Large intestine (tissue), 3 donors: ENCODE results near the gene MRPL16. TPM values are rescaled to one million over a fixed set of nuclear protein-coding genes. Genes with fewer than 3 reads are reported as not detected.
A peak's percentile ranks its signal among the peaks of the same experiment; 100 is the strongest.

Experiments used
- DNase-seq, 2 donors: peaks; one replicate each; pipeline versions ENCODE4 v3.0.0 to v3.0.0-alpha.2; 2013
- H3K27ac ChIP-seq: one replicate; pipeline ENCODE4 v1.5.1; 2013; ENCODE audit warnings: low read length
- H3K27me3 ChIP-seq: 2 replicates; pipeline ENCODE4 v1.6.1; 2013; ENCODE audit warnings: low read length; ENCODE audit not compliant: control insufficient read depth, insufficient read depth
- H3K36me3 ChIP-seq: 2 replicates; pipeline ENCODE4 v1.6.1; 2013; ENCODE audit warnings: low read length; ENCODE audit not compliant: control insufficient read depth, insufficient read depth
- H3K4me1 ChIP-seq: one replicate; pipeline ENCODE4 v1.6.1; 2013; ENCODE audit warnings: low read length; ENCODE audit not compliant: control insufficient read depth, insufficient read depth
- H3K4me3 ChIP-seq: one replicate; pipeline ENCODE4 v1.5.1; 2013; ENCODE audit warnings: low read length
- H3K9me3 ChIP-seq: one replicate; pipeline ENCODE4 v1.6.1; 2013; ENCODE audit warnings: mild to moderate bottlenecking, low read depth, low read length, moderate library complexity; ENCODE audit not compliant: control insufficient read depth
- WGBS: methylation state at CpG from one replicate; pipeline ENCODE4 v1.1.5; 2013; ENCODE audit warnings: low lambda C conversion rate; ENCODE audit not compliant: insufficient coverage; 5-methylcytosine and 5-hydroxymethylcytosine counted together
- polyA plus RNA-seq: library from polyadenylated mRNA; unstranded; fragments of 120-200 nt; gene quantifications from one replicate; pipeline ENCODE4 v1.2.1, GENCODE V29; 2013

Gene MRPL16
- polyA plus RNA-seq, 1 donor, result 52.4 TPM

DNA sequence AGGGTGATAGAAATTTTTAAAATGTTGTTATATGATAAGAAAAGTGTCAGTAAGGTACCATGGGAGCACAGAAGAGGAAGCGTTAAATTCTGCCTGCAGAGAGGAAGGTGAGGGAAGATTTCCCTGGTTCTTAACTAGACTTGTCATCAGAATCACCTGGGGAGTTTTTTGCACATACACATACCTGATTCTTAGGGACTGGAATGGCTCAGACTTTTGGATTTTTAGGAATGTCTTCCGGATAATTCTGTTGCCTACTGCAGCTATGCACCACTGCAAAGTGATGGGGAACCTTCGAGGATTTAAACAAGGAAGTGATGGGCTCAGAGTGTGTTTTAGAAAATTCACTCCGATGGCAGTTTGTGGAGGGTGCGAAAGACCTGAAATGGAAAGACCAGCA is 33.5 kb downstream of the MRPL16 start:
- DNase-seq, result no peak
- H3K27me3 ChIP-seq, result no peaks in the 10 kb centered on the region
- H3K27ac ChIP-seq, result peak overlapping the region; percentile 97
- H3K4me1 ChIP-seq, result peaks cover 58% of the 10 kb centered on the region
- WGBS, result no CpG with 5 or more reads among the region's 5 CpGs
- peaks cover 45% of the 10 kb centered on the region for H3K36me3 ChIP-seq
- no peak overlapping the region for H3K4me3 ChIP-seq
- H3K9me3 ChIP-seq, result no peaks in the 10 kb centered on the region

DNA sequence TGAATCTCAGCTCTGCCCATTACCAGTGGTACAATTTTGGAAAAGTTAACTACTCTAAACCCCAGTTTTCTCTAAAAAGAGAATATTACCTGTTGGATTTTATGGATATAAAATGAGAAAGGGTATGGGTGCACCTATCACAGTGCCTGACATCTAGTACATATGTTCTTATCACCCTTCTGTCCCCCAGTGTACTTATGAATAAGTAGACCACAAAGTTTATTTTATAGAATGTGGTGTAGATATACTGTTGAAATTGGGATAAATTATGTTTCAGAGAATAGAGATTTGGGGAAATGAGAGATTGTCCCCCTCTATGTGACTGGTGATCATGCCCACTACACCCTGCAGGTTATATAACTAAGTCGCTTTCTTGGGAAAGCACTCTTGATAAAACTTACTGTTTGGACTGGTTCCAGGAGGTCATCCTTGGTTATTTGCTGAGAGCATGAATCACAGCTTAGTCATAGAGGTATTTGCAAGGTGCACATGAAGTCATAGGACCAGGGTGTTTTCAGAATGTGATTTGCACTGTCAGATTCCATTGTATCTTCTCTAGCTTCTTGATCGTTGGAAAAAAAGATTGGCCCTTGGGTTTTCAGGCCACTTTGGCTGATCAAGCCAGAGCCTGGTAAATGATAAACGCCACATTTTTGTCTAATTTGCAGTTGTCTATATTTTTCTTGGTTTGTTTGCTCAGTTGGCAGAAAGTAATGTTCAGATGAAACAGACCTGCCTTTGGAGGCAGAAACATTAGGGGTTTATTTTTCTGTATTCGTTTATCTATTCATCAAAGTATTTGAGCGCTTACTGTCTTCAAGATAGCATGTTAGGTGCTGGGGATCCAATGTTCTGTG is 34.1 kb downstream of the MRPL16 start:
- H3K4me1 ChIP-seq, result peaks cover 64% of the 10 kb centered on the region
- WGBS, result no CpG with 5 or more reads among the region's 5 CpGs
- peak; percentile 94 to 97 for DNase-seq

DNA sequence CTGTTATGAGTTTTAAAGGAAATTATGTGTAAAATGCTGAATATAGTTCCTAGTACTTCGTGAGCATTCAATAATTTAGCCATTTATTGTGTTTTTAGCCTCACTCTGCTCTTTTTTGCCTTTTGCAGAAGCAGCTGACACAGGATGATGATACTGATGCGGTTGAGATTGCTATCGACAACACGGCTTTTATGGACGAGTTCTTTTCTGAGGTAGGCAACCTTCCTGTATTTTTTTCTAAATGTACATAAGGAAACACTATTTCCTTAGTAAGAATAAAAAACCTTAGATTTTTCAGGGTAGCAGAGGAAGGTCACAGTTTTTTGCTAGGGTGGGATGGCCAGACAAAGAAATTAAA is 37.5 kb downstream of the MRPL16 start:
- no peak overlapping the region for H3K4me3 ChIP-seq
- peaks cover 23% of the 10 kb centered on the region for H3K36me3 ChIP-seq
- H3K4me1 ChIP-seq, result peaks cover 49% of the 10 kb centered on the region
- no CpG with 5 or more reads among the region's 5 CpGs for WGBS
- DNase-seq, result no peak
- H3K27ac ChIP-seq, result peak overlapping the region; percentile 73
- no peaks in the 10 kb centered on the region for H3K27me3 ChIP-seq
- H3K9me3 ChIP-seq, result no peaks in the 10 kb centered on the region

More for the DNA sequence above, 34.1 kb downstream of the MRPL16 start:
- Histone ChIP-seq H3K36me3 (peaks cover 39% of the 10 kb centered on the region), H3K27ac (peak overlapping the region; percentile 97), H3K27me3 (no peaks in the 10 kb centered on the region), H3K4me3 (no peak overlapping the region), H3K9me3 (no peaks in the 10 kb centered on the region)

- Histone ChIP-seq H3K36me3 (peaks cover 23% of the 10 kb centered on the region), H3K9me3 (no peaks in the 10 kb centered on the region), H3K4me1 (peaks cover 46% of the 10 kb centered on the region), H3K27me3 (no peaks in the 10 kb centered on the region), H3K27ac (peak overlapping the region; percentile 73), H3K4me3 (no peak overlapping the region)
- DNase-seq, result no peak
- WGBS, result no CpG with 5 or more reads among the region's 4 CpGs
These were observed 39.0 kb downstream of the MRPL16 start for GRCh38 chr11:59771605-59772004.

DNA sequence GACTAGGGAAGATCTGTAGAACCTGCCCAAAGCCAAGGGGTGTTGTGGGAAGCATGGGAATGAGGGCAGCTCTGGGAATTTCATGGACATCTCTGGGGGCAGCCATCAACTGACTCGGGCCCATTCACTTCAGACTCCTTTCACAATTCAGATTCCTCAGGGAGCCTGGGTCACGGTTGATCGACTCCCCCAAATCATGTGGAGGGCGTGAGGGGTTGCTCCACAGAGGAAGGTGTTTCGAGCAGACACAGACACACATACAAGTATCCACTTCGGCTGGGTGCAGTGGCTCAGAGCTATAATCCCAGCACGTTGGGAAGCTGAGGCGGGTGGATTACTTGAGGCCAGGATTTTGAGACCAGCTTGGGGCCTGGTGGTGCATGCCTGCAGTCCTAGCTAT is 39.7 kb downstream of the MRPL16 start:
- WGBS, result no CpG with 5 or more reads among the region's 8 CpGs
- Histone ChIP-seq H3K9me3 (no peaks in the 10 kb centered on the region), H3K4me3 (no peak overlapping the region), H3K36me3 (peaks cover 21% of the 10 kb centered on the region), H3K27me3 (no peaks in the 10 kb centered on the region), H3K4me1 (peaks cover 47% of the 10 kb centered on the region), H3K27ac (no peak overlapping the region)
- no peak for DNase-seq

DNA sequence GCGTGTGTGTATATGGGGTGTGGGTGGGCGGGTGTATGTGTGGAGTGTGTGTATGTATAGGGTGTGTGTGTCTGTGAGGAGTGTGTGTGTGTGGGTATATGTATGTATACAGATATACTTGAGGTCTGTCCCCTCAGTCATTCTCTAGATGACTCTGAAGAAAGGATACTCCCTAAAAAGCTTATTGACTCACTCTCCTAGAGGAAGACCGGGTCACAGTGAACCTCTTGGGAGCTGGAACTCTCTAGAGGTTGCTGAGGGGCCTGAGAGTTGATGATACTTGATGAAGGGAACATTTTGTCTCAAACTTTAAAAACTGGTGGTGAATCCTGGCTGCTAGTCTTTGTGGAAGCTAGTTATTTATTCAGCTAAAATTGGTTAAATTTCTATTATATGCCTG is 40.3 kb downstream of the MRPL16 start:
- DNase-seq, result no peak
- Histone ChIP-seq H3K27ac (no peak overlapping the region), H3K4me3 (no peak overlapping the region), H3K36me3 (peaks cover 17% of the 10 kb centered on the region), H3K4me1 (peaks cover 44% of the 10 kb centered on the region), H3K27me3 (no peaks in the 10 kb centered on the region), H3K9me3 (no peaks in the 10 kb centered on the region)
- WGBS, result no CpG with 5 or more reads among the region's 3 CpGs

DNA sequence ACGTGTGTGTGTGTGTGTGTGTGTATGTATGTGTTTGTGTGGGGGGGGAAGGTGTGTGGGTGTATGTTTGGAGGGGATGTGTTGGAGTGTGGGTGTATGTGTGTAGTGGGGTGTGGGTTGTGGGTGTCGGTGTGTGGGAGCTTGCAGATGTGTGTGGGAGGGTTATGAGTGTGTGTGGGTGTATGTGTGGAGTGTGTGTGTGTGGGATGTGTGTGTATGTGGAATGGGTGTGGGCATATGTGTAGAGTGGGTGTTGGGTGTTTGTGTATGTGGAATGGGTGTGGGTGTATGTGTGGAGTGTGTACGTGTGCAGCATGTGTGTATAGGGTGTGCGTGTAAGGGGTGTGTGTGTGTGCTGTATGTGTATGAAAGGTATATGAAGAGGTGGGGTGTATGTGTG is 40.8 kb downstream of the MRPL16 start:
- Histone ChIP-seq H3K4me1 (peaks cover 43% of the 10 kb centered on the region), H3K4me3 (no peak overlapping the region), H3K36me3 (peaks cover 12% of the 10 kb centered on the region), H3K27me3 (no peaks in the 10 kb centered on the region), H3K9me3 (no peaks in the 10 kb centered on the region), H3K27ac (peak overlapping the region; percentile 21)
- DNase-seq, result no peak
- 83% methylated on average over 1 of the region's 4 CpGs for WGBS

DNA sequence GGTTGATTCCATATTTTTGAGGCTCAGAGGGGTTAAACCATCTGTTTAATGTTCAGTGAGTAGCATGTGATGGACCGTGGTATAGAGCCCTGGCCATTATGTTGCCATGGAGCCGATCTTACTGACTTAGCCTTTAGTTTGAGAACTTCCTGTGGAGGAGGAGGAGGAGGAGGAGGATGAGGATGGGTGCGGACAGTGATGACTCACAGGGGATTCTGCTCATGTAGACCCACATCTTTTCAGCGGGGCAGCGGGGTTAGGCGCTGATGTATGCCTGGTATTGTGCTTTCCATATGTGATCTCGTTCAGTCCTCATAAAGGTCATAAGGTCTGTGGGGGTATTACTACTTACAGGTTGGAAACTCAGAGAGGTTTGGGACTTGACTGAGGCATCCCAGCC is 41.5 kb downstream of the MRPL16 start:
- no CpG with 5 or more reads among the region's 7 CpGs for WGBS
- DNase-seq, result no peak
- H3K9me3 ChIP-seq, result no peaks in the 10 kb centered on the region
- H3K4me3 ChIP-seq, result no peak overlapping the region
- H3K36me3 ChIP-seq, result peaks cover 7% of the 10 kb centered on the region
- H3K27ac ChIP-seq, result peak overlapping the region; percentile 90
- H3K27me3 ChIP-seq, result no peaks in the 10 kb centered on the region
- peaks cover 46% of the 10 kb centered on the region for H3K4me1 ChIP-seq

GRCh38 chr11:59767225-59767611 is 43.4 kb downstream of the MRPL16 start:
- peak; percentile 92 to 96 for DNase-seq
- peaks cover 44% of the 10 kb centered on the region for H3K4me1 ChIP-seq

GRCh38 chr11:59766542-59767224 is 43.9 kb downstream of the MRPL16 start:
- WGBS, result no CpG with 5 or more reads among the region's 6 CpGs
- Histone ChIP-seq H3K36me3 (peaks cover 10% of the 10 kb centered on the region), H3K9me3 (no peaks in the 10 kb centered on the region), H3K4me1 (peaks cover 42% of the 10 kb centered on the region), H3K4me3 (no peak overlapping the region), H3K27me3 (no peaks in the 10 kb centered on the region), H3K27ac (peak overlapping the region; percentile 90)
- peak; percentile 70 to 82 for DNase-seq

More at GRCh38 chr11:59767225-59767611, 43.4 kb downstream of the MRPL16 start:
- no peaks in the 10 kb centered on the region for H3K9me3 ChIP-seq
- no CpG with 5 or more reads among the region's 1 CpG for WGBS
- peak overlapping the region; percentile 90 for H3K27ac ChIP-seq
- no peaks in the 10 kb centered on the region for H3K27me3 ChIP-seq
- peaks cover 7% of the 10 kb centered on the region for H3K36me3 ChIP-seq
- H3K4me3 ChIP-seq, result no peak overlapping the region
